ENCODE measurements around the gene GBP6.
"Not testable (repeated sequence)": the region's sequence is repeated elsewhere in the genome, so short reads cannot be mapped to it uniquely, and the experiment has no call there.

The GBP6 gene

DNA sequence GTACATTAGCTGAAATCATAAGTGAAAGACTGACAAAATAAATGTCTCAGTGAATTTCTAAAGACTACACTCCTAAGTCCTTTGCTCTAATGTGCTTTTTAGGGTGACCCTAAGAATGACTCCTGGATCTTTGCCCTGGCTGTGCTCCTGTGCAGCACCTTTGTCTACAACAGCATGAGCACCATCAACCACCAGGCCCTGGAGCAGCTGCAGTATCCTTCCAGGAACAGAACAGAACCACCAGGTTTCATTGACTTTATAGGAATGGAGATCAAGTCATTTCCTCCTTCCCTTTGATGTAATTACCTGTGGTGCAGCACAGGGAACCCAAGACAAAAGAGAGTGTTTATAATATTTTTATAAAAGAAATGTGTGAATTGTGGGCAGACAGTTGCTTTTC lies 14.1 kb downstream of the GBP6 start:
- no peak for DNase-seq

GRCh38 chr1:89381618-89382017 lies 17.8 kb downstream of the GBP6 start:
- no peak for DNase-seq

DNA sequence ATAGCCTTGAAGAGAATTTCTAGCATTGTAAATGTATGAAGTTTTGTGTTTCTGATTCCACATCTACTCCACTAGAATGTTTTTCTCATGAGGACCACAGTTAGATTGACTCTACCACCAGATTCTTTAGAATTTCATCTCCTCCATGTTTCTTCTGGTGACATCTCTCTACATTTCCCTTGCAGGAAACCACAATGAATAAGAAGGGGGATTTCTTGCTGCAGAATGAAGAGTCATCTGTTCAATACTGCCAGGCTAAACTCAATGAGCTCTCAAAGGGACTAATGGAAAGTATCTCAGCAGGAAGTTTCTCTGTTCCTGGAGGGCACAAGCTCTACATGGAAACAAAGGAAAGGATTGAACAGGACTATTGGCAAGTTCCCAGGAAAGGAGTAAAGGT lies 18.6 kb downstream of the GBP6 start:
- no peak for DNase-seq

DNA sequence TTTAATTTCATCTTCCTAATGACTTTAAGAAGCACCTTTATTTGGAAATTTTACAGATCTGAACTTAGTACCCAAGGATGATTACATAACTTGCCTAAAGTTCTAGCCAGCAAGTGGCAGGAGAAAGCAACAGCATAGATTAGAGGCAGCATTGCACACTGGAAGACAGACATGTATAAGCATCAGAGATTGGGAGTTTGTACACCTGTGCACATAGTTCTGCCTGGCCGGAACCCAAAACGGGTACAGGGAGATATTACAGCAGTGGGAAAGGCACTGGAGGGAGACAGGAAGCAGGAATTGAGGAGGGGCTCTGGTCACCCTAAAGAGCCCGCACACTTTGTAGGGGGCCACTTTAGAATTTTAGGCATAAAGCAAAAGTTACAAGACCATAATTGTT lies 19.3 kb downstream of the GBP6 start:
- no peak for DNase-seq

DNA sequence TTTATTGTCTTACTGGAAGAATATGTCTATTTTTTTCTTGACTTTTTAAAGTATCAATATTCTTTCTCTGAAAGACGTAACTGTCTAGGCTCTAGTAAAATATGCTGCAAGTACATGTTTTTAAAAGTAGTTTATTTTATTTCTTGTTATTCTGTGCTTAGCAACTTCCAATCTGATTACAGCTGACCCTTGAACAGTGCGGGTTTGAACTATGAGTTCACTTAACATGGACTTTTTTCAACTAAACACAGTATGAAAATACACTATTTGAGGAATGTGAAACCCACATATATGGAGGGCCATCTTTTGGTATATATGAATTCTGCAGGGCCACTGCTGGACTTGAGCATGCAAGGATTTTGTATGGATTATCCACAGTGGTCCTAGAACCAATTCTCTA lies 26.8 kb downstream of the GBP6 start:
- DNase-seq, result no peak

GRCh38 chr1:89391686-89392085 lies 27.8 kb downstream of the GBP6 start:
- no peak for DNase-seq

DNA sequence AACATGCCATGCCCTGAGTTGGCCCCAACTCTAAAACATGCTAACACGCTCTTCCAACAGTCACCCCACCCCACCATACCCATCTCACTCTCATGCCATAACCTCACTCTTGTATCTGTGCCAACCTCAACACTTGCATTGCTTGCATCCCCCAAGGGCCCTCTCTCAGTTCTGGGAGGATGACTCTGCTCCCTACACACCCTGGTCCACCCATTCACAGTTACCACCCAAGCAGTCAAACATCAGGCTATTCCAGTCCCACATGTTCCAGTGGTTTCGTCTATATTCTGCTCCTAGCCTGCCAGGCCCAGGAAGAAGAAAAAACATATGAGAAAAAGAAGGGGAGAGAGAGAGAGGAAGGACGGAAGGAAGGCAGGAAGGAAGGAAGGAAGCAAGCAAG lies 31.0 kb downstream of the GBP6 start:
- no peak for DNase-seq

DNA sequence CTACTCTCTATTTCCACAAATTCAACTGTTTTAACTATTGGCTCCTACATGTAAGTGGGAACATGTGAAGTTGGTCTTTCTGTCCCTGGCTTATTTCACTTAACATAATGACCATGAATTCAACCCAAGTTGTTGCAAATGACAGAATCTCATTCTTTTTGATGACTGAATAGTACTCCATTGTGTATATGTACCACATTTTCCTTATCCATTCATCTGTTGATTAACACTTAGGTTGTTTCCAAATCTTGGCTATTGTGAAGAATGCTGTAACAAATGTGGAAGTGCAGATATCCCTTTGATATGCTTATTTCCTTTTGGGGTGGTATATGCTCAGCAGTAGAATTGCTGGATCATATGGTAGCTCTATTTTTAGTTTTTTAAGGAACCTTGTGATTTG lies 33.0 kb downstream of the GBP6 start:
- DNase-seq, result no peak

- no peak for DNase-seq
These were observed 41.5 kb downstream of the GBP6 start for GRCh38 chr1:89405275-89405929.

DNA sequence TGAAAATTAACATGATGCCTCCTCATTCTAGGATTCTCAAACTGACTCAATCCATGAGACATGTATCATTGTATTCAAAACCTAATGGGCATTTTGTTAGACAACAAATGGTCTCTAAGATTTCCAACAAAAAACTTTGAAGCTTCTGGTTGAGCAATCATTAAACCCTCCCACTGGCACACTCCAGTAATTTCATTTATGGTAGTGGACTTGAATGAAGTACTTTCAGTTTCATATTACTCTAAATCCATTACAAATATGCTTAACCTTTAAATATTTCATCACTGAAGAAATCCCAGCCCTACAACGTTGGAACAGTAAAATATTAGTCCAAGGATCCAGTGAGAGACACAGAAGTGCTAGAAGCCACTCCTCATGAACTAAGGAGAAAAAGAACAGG lies 43.5 kb downstream of the GBP6 start:
- no peak for DNase-seq

DNA sequence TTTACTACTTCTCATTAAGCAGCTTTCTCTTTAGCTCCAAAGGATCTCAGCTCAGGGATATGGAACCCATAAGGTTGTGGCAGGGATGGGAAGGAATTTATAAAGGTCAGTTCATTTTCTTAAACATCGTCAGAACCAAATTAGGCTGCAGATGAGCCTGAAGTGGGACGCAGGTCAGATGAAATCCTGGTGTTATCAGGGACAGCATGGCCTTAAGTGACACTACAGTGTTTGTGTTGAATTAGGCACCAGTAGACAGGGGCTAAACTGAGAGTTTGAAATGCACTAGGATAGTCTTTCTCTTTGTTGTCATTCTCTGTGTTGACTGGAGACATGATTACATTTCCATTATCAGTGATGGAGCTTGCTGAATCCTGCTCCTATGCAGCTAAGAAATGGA lies 43.9 kb downstream of the GBP6 start:
- DNase-seq, result not testable (repeated sequence)

DNA sequence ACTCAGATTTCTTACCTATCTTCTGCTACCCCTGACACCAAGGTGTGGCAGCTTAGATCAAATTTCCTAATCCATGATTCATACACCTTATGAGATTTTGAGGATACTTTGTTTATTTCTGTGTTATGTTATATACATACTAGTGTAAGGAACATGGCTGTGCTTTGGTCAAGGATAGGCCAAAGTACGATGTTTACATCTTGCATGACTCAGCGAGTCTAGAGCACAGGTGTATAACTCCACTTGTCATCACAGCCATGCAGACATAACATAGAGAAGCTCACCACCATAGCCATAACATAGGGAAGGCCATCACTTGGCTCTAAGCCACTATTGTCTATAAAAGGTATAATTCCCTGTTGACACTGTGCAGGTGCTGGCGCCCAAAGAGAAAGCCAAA lies 61.2 kb downstream of the GBP6 start:
- no peak for DNase-seq

- no peak for DNase-seq
These were observed 65.2 kb downstream of the GBP6 start for GRCh38 chr1:89429062-89429461.

DNA sequence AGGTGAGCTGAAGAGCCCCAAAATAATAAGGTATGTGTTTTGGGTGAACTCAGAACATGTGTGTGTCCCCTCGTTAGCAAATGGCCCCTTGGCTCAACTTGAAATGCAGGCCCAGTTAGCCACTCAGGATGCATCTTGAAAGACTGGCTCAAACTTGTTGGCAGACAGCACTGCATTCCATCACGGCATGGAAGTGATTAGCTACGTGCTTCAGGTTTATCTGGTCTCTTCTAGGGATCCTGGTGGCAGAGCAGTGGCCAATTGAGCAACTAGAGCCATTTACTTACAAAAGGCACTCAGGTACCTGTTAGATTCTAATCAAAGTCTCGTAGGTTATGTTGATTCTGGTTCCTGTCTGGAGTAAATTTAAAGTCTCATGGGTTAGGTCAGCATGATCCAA lies 65.8 kb downstream of the GBP6 start:
- DNase-seq, result not testable (repeated sequence)

DNA sequence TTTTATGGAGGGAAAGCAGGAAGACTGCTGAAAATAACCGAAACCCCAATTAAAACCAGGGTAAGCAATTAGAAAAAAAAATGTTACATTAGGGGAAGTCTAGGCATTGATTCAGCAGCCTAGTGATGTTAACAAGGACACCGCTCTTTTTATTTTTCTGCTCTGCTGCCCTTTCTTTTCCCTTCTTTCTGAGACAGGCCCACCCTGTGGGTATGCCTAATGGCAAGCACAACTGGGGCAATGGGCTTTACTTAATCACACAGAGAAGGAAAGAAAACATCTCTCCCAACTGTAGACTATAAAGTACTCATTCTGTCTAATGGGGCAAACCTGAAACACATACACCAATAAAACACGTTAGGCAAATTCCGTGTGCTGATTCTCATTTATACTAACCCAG lies 69.6 kb downstream of the GBP6 start:
- no peak for DNase-seq

DNA sequence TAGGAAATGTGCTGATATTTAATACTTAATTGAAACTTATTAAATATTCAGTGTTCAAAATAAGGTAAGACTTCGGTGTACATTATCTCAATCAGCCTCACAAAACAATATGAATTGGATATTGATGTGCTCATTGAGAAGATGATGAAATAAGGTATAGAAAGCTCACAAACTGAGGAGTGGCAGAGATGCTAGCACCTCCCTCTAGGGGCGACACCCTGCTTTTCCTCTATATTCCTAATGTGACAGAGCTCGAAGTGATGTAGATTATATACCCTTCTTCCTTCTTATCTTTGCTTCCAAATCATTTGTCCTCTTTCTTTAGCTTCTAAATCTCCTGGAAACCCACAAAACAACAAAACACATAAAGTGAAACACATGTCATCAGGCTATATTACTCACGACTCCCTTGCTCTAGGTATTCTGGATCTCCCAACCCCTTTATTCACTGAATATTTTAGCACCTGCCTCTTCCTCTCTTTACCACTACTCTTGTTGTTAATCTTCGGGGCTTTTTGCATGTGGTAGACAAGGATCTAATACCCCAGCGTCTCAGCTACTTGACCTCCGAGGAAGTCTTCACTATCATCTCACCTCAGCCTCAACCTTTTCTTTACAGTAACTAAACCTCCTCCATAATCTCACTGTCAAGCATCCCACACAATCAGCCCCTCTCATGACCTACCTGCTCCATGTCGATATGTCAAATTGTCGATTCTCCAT lies 70.4 kb downstream of the GBP6 start:
- DNase-seq, result not testable (repeated sequence)

Data from NK-92 treated with Interleukin-12 subunit alpha and Interleukin-12 subunit beta, amount 100 ng/mL, for 24 hours (cell line).